Germinal center (tissue), 1 donor: Measurements from ENCODE around the gene LCE2A.

Source experiments
- DNase-seq: peaks from one replicate; pipeline ENCODE4 v3.0.0; 2012; ENCODE audit warnings: mixed read lengths, low spot score

The LCE2A gene

GRCh38 chr1:152743371-152744145 lies 45.4 kb downstream of the LCE2A start:
- no peak for DNase-seq

- no peak for DNase-seq
Measured at GRCh38 chr1:152745289-152745704, 47.2 kb downstream of the LCE2A start.

GRCh38 chr1:152745765-152746444 lies 47.8 kb downstream of the LCE2A start:
- no peak for DNase-seq

GRCh38 chr1:152747831-152748230 lies 49.7 kb downstream of the LCE2A start:
- DNase-seq: no peak
